ENCODE measurements around the gene NAA80. TPM values are rescaled to one million over a fixed set of nuclear protein-coding genes. Genes with fewer than 3 reads are reported as not detected.
A peak's percentile ranks its signal among the peaks of the same experiment; 100 is the strongest.

Gene NAA80
- total RNA-seq, 1 donor from 2014 or later: 8.5 TPM

- no peak for DNase-seq (ENCODE audit: low read depth)
- no peak for TF ChIP-seq CTCF (IDR thresholded peaks at IDR 0.05; ENCODE audit: insufficient read depth, low read length, poor library complexity, severe bottlenecking)
- no peak overlapping the region for H3K4me3 ChIP-seq (ENCODE audit: low read depth, low read length)
- peaks cover 3% of the 10 kb centered on the region for H3K27me3 ChIP-seq (ENCODE audit: control insufficient read depth, insufficient read depth, low read length)
- H3K36me3 ChIP-seq (ENCODE audit: control insufficient read depth, insufficient read depth, low read length): no peaks in the 10 kb centered on the region
These were observed 30.9 kb downstream of the NAA80 start for GRCh38 chr3:50268276-50268675.

GRCh38 chr3:50267280-50267913 is 31.8 kb downstream of the NAA80 start:
- peak overlapping the region; percentile 37 for H3K4me3 ChIP-seq (ENCODE audit: low read depth, low read length)
- no peak for DNase-seq (ENCODE audit: low read depth)
- H3K36me3 ChIP-seq (ENCODE audit: control insufficient read depth, insufficient read depth, low read length): no peaks in the 10 kb centered on the region
- no peaks in the 10 kb centered on the region for H3K27me3 ChIP-seq (ENCODE audit: control insufficient read depth, insufficient read depth, low read length)
- TF ChIP-seq CTCF (IDR thresholded peaks at IDR 0.05; ENCODE audit: insufficient read depth, low read length, poor library complexity, severe bottlenecking): no peak

- Histone ChIP-seq H3K36me3 (ENCODE audit: control insufficient read depth, insufficient read depth, low read length) (no peaks in the 10 kb centered on the region), H3K4me3 (ENCODE audit: low read depth, low read length) (peak overlapping the region; percentile 37), H3K27me3 (ENCODE audit: control insufficient read depth, insufficient read depth, low read length) (no peaks in the 10 kb centered on the region)
- no peak for TF ChIP-seq CTCF (IDR thresholded peaks at IDR 0.05; ENCODE audit: insufficient read depth, low read length, poor library complexity, severe bottlenecking)
- no peak for DNase-seq (ENCODE audit: low read depth)
These were observed 32.4 kb downstream of the NAA80 start for GRCh38 chr3:50266836-50267235.

- no peak for TF ChIP-seq CTCF (IDR thresholded peaks at IDR 0.05; ENCODE audit: insufficient read depth, low read length, poor library complexity, severe bottlenecking)
- Histone ChIP-seq H3K36me3 (ENCODE audit: control insufficient read depth, insufficient read depth, low read length) (no peaks in the 10 kb centered on the region), H3K4me3 (ENCODE audit: low read depth, low read length) (no peak overlapping the region), H3K27me3 (ENCODE audit: control insufficient read depth, insufficient read depth, low read length) (no peaks in the 10 kb centered on the region)
- DNase-seq (ENCODE audit: low read depth): no peak
These were observed 33.2 kb downstream of the NAA80 start for GRCh38 chr3:50266017-50266416.

- no peak for DNase-seq (ENCODE audit: low read depth)
- no peak for TF ChIP-seq CTCF (IDR thresholded peaks at IDR 0.05; ENCODE audit: insufficient read depth, low read length, poor library complexity, severe bottlenecking)
- Histone ChIP-seq H3K27me3 (ENCODE audit: control insufficient read depth, insufficient read depth, low read length) (no peaks in the 10 kb centered on the region), H3K4me3 (ENCODE audit: low read depth, low read length) (no peak overlapping the region), H3K36me3 (ENCODE audit: control insufficient read depth, insufficient read depth, low read length) (no peaks in the 10 kb centered on the region)
These were observed 33.6 kb downstream of the NAA80 start for GRCh38 chr3:50265571-50265970.

- peak; percentile 32 for DNase-seq (ENCODE audit: low read depth)
These were observed 34.2 kb downstream of the NAA80 start for GRCh38 chr3:50264964-50265485.

More at GRCh38 chr3:50264964-50265485, 34.2 kb downstream of the NAA80 start:
- H3K27me3 ChIP-seq (ENCODE audit: control insufficient read depth, insufficient read depth, low read length): no peaks in the 10 kb centered on the region
- H3K36me3 ChIP-seq (ENCODE audit: control insufficient read depth, insufficient read depth, low read length): no peaks in the 10 kb centered on the region
- no peak overlapping the region for H3K4me3 ChIP-seq (ENCODE audit: low read depth, low read length)
- no peak for TF ChIP-seq CTCF (IDR thresholded peaks at IDR 0.05; ENCODE audit: insufficient read depth, low read length, poor library complexity, severe bottlenecking)
